Measurements from ENCODE around the gene ISG20L2.
A peak's percentile ranks its signal among the peaks of the same experiment; 100 is the strongest.

GRCh38 chr1:156767101-156767878 is 38.7 kb upstream of the ISG20L2 start, which contains the start of gene PRCC:
- TF ChIP-seq CTCF (IDR thresholded peaks at IDR 0.05) (peak in 1 of 6 experiments; percentile 16), POLR2A (IDR thresholded peaks at IDR 0.05) (peak in 3 of 4 donors; percentile 8 to 60 (median 32)), POLR2AphosphoS5 (IDR thresholded peaks at IDR 0.05) (peak; percentile 81 to 85)
